ENCODE results near the gene COBL. TPM values are rescaled to one million over a fixed set of nuclear protein-coding genes. Genes with fewer than 3 reads are reported as not detected.
"Not testable (repeated sequence)": the region's sequence is repeated elsewhere in the genome, so short reads cannot be mapped to it uniquely, and the experiment has no call there.

The COBL gene
- total RNA-seq, 2 experiments from 2014 or later: not detected

- no peak overlapping the region for H3K4me3 Mint-ChIP-seq
- DNase-seq (no peak), ATAC-seq (ENCODE audit: low read depth) (no peak)
- H3K4me1 Mint-ChIP-seq: no peaks in the 10 kb centered on the region
- no peaks in the 10 kb centered on the region for H3K36me3 Mint-ChIP-seq
- H3K27ac Mint-ChIP-seq: no peak overlapping the region
- POLR2A ChIA-PET: no interaction called here
- H3K9me3 Mint-ChIP-seq: no peaks in the 10 kb centered on the region
- H3K27me3 Mint-ChIP-seq: no peaks in the 10 kb centered on the region
Measured at GRCh38 chr7:51011710-51012350, 304.8 kb downstream of the COBL start.

GRCh38 chr7:51010534-51010933 lies 306.1 kb downstream of the COBL start:
- POLR2A ChIA-PET: no interaction called here
- Mint-ChIP-seq H3K36me3 (no peaks in the 10 kb centered on the region), H3K9me3 (no peaks in the 10 kb centered on the region), H3K27ac (no peak overlapping the region), H3K4me3 (no peak overlapping the region), H3K4me1 (no peaks in the 10 kb centered on the region), H3K27me3 (no peaks in the 10 kb centered on the region)
- no peak for ATAC-seq (ENCODE audit: low read depth)
- no peak for DNase-seq

- H3K36me3 Mint-ChIP-seq: no peaks in the 10 kb centered on the region
- no peaks in the 10 kb centered on the region for H3K9me3 Mint-ChIP-seq
- no peaks in the 10 kb centered on the region for H3K27me3 Mint-ChIP-seq
- H3K4me1 Mint-ChIP-seq: no peaks in the 10 kb centered on the region
- POLR2A ChIA-PET: no interaction called here
- no peak overlapping the region for H3K27ac Mint-ChIP-seq
- ATAC-seq (ENCODE audit: low read depth): no peak
- H3K4me3 Mint-ChIP-seq: no peak overlapping the region
- DNase-seq: no peak
Measured at GRCh38 chr7:51009716-51010496, 306.7 kb downstream of the COBL start.

DNA sequence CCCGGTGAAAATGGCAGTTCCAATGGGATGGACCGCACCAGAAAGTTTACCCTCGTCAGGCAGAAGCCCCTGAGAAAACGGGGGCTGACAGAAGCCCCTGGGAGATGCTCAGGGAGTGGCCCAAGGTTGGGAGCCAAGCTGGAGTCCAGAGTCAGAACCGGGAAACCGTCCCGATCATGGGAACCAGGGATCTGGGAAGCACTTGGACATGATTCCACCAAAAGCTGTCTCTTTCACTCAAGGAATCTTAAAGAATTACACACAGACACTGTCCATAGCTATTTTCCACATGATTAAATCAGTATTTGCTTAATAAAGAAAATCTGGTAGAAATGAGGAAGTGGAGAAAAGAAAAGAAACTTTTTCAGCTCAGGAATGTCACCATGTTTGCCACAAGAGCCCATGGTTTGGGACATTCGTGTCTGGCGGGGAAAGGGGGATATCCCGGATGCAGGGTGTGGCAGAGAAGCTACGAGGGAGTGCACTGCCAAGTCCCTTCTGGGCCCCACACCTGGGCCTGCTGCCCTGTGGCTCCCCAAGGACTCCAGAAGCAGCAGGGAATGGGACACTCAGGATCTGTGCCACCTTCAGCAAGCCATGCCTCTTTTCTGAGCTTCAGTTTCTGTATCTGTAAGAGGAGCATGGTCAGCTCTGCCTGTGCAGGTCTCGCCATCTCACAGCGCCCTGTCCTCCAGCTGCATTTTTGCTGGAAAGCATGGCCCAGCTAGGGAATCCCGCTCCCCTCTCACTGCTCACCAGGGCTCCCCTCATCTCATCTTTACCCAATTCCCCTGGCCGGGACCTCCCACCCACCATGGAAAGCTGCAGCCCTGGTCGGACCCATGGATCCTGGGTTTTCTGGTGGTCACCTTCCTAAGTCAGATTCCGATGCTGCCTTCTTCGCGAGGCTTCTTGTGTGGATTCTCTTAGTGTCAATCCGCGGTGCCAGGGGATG lies 308.8 kb downstream of the COBL start:
- H3K36me3 Mint-ChIP-seq: no peaks in the 10 kb centered on the region
- no peak overlapping the region for H3K27ac Mint-ChIP-seq
- H3K4me3 Mint-ChIP-seq: no peak overlapping the region
- DNase-seq (no peak), ATAC-seq (ENCODE audit: low read depth) (no peak)
- H3K4me1 Mint-ChIP-seq: no peaks in the 10 kb centered on the region
- POLR2A ChIA-PET: no interaction called here
- no peaks in the 10 kb centered on the region for H3K9me3 Mint-ChIP-seq
- H3K27me3 Mint-ChIP-seq: no peaks in the 10 kb centered on the region

- Mint-ChIP-seq H3K4me3 (no peak overlapping the region), H3K27me3 (no peaks in the 10 kb centered on the region), H3K36me3 (no peaks in the 10 kb centered on the region), H3K4me1 (no peaks in the 10 kb centered on the region), H3K27ac (no peak overlapping the region), H3K9me3 (no peaks in the 10 kb centered on the region)
- POLR2A ChIA-PET: no interaction called here
- DNase-seq (no peak), ATAC-seq (ENCODE audit: low read depth) (no peak)
Measured at GRCh38 chr7:51006483-51007235, 309.9 kb downstream of the COBL start.

DNA sequence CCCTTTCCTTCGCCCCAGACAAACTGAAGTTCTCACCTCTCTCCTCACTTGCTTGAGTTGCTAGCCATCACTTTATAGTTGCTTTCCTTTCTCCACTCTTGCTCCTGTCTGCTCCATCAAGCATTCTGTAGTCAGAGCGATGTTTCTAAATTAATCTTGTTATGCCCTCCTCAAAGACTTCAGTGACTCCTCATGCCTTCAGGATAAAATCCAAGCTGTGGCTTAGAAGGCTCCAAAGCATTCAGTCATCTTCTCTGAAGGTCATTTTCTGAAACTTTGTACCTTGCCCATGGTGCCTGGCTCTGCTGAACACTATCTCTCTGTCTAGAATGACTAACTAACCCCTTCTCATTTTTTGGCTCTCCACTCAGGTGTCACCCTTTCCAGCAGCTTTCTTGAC lies 311.5 kb downstream of the COBL start:
- Mint-ChIP-seq H3K27me3 (no peaks in the 10 kb centered on the region), H3K27ac (no peak overlapping the region), H3K36me3 (no peaks in the 10 kb centered on the region), H3K9me3 (no peaks in the 10 kb centered on the region), H3K4me1 (no peaks in the 10 kb centered on the region), H3K4me3 (no peak overlapping the region)
- DNase-seq (no peak), ATAC-seq (ENCODE audit: low read depth) (no peak)
- POLR2A ChIA-PET: no interaction called here

DNA sequence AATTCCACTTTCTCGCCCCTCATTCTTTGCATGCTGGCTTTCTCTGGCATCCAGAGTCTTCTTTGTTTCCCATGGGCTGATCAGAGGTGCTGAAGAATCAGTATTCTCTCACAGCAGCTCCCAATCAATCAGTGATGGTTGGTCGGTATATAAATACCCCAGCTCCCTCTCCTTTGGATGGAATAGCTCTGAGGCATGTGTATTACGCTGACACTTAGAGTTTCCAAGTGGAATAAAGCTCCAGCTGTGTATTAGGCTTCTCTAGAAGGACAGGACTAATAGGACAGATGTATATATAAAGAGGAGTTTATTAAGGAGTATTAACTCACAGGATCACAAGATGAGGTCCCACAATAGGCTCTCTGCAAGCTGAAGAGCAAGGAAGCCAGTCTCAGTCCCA lies 315.7 kb downstream of the COBL start:
- DNase-seq: no peak
- no peaks in the 10 kb centered on the region for H3K27me3 Mint-ChIP-seq
- POLR2A ChIA-PET: no interaction called here

DNA sequence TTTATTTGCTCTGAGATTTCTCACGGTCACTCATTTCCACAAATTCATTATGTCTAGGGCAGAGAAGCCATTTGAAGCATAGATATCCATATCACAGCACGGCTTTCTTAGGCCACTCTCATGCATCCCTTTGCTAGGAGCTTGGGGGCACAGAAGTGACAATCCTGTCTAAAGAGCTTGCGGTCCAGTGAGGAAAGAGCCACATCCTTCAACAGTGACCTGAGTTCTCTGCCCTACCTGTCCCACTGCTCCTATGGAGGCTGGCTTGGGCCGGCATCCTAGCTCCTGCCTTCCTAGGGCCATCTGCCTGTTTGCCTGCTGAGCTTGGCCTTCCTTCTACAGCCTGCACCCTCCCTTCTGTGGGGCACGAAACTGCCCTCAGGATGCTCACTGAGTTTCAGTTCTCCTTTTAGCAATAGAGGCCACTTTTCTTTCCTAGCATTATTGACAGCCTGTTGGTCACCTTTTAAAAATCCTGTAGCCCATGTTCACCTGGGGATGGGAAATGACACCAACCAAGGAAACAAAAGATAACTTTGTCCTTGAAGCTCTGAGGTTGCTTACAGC lies 321.8 kb downstream of the COBL start:
- ATAC-seq (ENCODE audit: low read depth) (no peak), DNase-seq (no peak)
- H3K9me3 Mint-ChIP-seq: peaks cover 2% of the 10 kb centered on the region
- H3K27me3 Mint-ChIP-seq: peaks cover 4% of the 10 kb centered on the region
- no peaks in the 10 kb centered on the region for H3K4me1 Mint-ChIP-seq
- H3K4me3 Mint-ChIP-seq: no peak overlapping the region
- POLR2A ChIA-PET: no interaction called here
- no peaks in the 10 kb centered on the region for H3K36me3 Mint-ChIP-seq
- no peak overlapping the region for H3K27ac Mint-ChIP-seq

More for the DNA sequence above, 315.7 kb downstream of the COBL start:
- no peak overlapping the region for H3K27ac Mint-ChIP-seq
- no peaks in the 10 kb centered on the region for H3K4me1 Mint-ChIP-seq
- H3K4me3 Mint-ChIP-seq: no peak overlapping the region
- ATAC-seq (ENCODE audit: low read depth): no peak
- H3K36me3 Mint-ChIP-seq: no peaks in the 10 kb centered on the region
- no peaks in the 10 kb centered on the region for H3K9me3 Mint-ChIP-seq

- H3K27ac Mint-ChIP-seq; DNase-seq; H3K27me3 Mint-ChIP-seq; H3K9me3 Mint-ChIP-seq; POLR2A ChIA-PET; H3K4me3 Mint-ChIP-seq; H3K4me1 Mint-ChIP-seq; H3K36me3 Mint-ChIP-seq; ATAC-seq (ENCODE audit: low read depth): not testable (repeated sequence)
Measured at GRCh38 chr7:50990214-50990613, 326.4 kb downstream of the COBL start.

DNA sequence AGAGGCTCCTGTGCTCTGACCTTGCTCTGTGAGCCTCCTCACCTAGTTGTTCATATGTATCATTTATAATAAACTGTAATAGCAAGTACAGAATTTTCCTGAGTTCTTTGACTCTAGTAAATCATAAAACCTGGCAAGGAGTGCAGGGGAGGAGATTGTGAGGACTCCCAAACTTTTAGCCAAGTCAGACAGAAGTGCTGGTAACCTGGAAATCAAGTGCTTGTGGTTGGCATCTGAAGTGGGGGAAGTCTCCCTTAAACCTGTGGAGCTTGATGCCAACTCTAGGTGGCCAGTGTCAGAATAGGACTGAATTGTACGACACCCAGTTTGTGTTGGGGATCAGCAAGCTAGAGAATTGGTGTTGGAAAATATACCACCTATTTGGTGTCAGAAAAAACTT lies 327.6 kb downstream of the COBL start:
- peaks cover 2% of the 10 kb centered on the region for H3K9me3 Mint-ChIP-seq
- no peaks in the 10 kb centered on the region for H3K4me1 Mint-ChIP-seq
- no peaks in the 10 kb centered on the region for H3K36me3 Mint-ChIP-seq
- H3K27me3 Mint-ChIP-seq: peaks cover 4% of the 10 kb centered on the region
- H3K4me3 Mint-ChIP-seq: no peak overlapping the region
- DNase-seq: no peak
- no peak for ATAC-seq (ENCODE audit: low read depth)
- POLR2A ChIA-PET: no interaction called here
- no peak overlapping the region for H3K27ac Mint-ChIP-seq

GRCh38 chr7:50988465-50988864 lies 328.1 kb downstream of the COBL start:
- H3K36me3 Mint-ChIP-seq: no peaks in the 10 kb centered on the region
- no peaks in the 10 kb centered on the region for H3K4me1 Mint-ChIP-seq
- H3K27me3 Mint-ChIP-seq: peaks cover 4% of the 10 kb centered on the region
- POLR2A ChIA-PET: no interaction called here
- no peak overlapping the region for H3K4me3 Mint-ChIP-seq
- peaks cover 2% of the 10 kb centered on the region for H3K9me3 Mint-ChIP-seq
- ATAC-seq (ENCODE audit: low read depth): no peak
- no peak for DNase-seq
- no peak overlapping the region for H3K27ac Mint-ChIP-seq

DNA sequence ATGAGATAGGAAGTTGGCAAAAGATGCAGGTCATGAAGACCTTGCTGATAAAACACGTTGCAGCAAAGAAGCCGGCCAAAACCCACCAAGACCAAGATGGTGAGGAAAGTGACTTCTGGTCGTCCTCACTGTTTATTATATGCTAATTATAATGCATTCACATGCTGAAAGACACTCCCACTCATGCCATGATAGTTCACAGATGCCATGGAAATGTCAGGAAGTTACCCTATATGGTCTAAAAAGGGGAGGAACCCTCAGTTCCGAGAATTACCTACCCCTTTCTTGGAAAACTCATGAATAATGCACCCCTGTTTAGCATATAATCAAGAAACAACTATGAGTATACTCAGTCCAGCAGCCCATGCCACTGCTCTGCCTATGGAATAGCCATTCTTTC lies 331.5 kb downstream of the COBL start:
- ATAC-seq (ENCODE audit: low read depth): no peak
- H3K4me3 Mint-ChIP-seq: no peak overlapping the region
- H3K27ac Mint-ChIP-seq: no peak overlapping the region
- H3K4me1 Mint-ChIP-seq: no peaks in the 10 kb centered on the region
- peaks cover 7% of the 10 kb centered on the region for H3K27me3 Mint-ChIP-seq
- POLR2A ChIA-PET: no interaction called here
- H3K36me3 Mint-ChIP-seq: no peaks in the 10 kb centered on the region
- no peak for DNase-seq
- no peaks in the 10 kb centered on the region for H3K9me3 Mint-ChIP-seq

DNA sequence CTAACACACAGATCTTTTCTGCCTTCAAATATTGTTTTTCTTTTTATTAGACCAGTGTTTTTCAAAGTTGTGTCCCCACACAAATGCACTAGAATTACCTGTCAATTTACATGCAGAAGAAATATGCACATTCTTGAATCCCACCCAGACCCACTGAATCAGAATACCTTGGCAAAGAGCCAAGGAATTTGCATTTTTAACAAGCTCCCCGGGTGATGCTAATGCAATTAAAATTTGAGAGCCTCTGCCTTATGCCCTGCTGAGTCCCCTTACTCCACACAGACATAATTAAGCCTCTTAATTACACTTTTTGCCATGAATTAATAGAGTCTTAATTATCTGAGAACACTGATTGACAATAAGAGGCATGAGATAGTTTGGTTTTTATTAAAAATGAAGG lies 332.8 kb downstream of the COBL start:
- no peaks in the 10 kb centered on the region for H3K4me1 Mint-ChIP-seq
- ATAC-seq (ENCODE audit: low read depth): no peak
- no peak for DNase-seq
- POLR2A ChIA-PET: no interaction called here
- peaks cover 9% of the 10 kb centered on the region for H3K27me3 Mint-ChIP-seq
- no peak overlapping the region for H3K4me3 Mint-ChIP-seq
- no peaks in the 10 kb centered on the region for H3K9me3 Mint-ChIP-seq
- no peak overlapping the region for H3K27ac Mint-ChIP-seq
- H3K36me3 Mint-ChIP-seq: no peaks in the 10 kb centered on the region

Measured in activated naive CD8-positive, alpha-beta T cell treated with anti-CD3 and anti-CD28 coated beads, Interleukin-2, amount 10 ng/mL, durations not matched to agents 7 days and 5 days (primary cell).